A549 (cell line): ENCODE results near the gene ADGRG1. TPM values are rescaled to one million over a fixed set of nuclear protein-coding genes. Genes with fewer than 3 reads are reported as not detected.
A peak's percentile ranks its signal among the peaks of the same experiment; 100 is the strongest.
"Not testable (repeated sequence)": the region's sequence is repeated elsewhere in the genome, so short reads cannot be mapped to it uniquely, and the experiment has no call there.

Source experiments
- ATAC-seq, 2 experiments: fragments of 200-7000 bp in 1 of 2; fragments of >200 bp in 1 of 2; cut with Nextera tagmentation in 1 of 2; cut with Tn5 transposase in 1 of 2; 3 replicates each; pipeline versions ENCODE4 v1.8.0 to v1.9.1; 2018 to 2020; ENCODE audit warnings: mild to moderate bottlenecking in 1 of 2, moderate library complexity in 1 of 2
- CTCF ChIA-PET: fragments of 300-600 bp; sonication (Branson Sonifier 250); formaldehyde crosslinking; extraction: SDS; loops from one replicate; lab custom pipeline; 2021; ENCODE audit warnings: antibody characterized with exemption, inconsistent platforms; lab: Yijun Ruan, JAX
- POLR2A ChIA-PET: fragments of 350-600 bp; formaldehyde crosslinking; extraction: SDS; loops from one replicate; lab custom pipeline; 2021; ENCODE audit warnings: antibody characterized with exemption, inconsistent platforms; lab: Yijun Ruan, JAX
- DNase-seq, 2 experiments: peaks; one replicate each; pipeline versions ENCODE4 v3.0.0 to v3.0.0-alpha.2; 2011 to 2016; ENCODE audit warnings: low read depth in 1 of 2, low spot score in 1 of 2
- FAIRE-seq: peaks from 2 replicates; lab custom pipeline; 2011; peaks lifted over from hg19 to GRCh38; lab: Jason Lieb, UNC
- H3K27ac ChIP-seq, 2 experiments: fragments of >200 bp; sonication (Bioruptor Twin); formaldehyde crosslinking; 3 replicates each; pipeline ENCODE4 v1.5.1; 2016 to 2017
- H3K4me1 ChIP-seq: fragments of >200 bp; sonication (Bioruptor Twin); formaldehyde crosslinking; 3 replicates; pipeline ENCODE4 v1.6.1; 2016
- H3K4me2 ChIP-seq: fragments of >200 bp; sonication (Bioruptor Twin); formaldehyde crosslinking; 3 replicates; pipeline ENCODE4 v1.6.1; 2016
- H3K4me3 ChIP-seq: fragments of >200 bp; sonication (Bioruptor Twin); formaldehyde crosslinking; 3 replicates; pipeline ENCODE4 v1.5.1; 2016
- H3K9me3 ChIP-seq: fragments of >200 bp; sonication (Bioruptor Twin); formaldehyde crosslinking; 3 replicates; pipeline ENCODE4 v1.6.1; 2016
- CHD4 ChIP-seq: fragments of 200-600 bp; sonication (generic); IDR thresholded peaks from 2 replicates; pipeline ENCODE4 v1.6.1; 2016; ENCODE audit warnings: antibody characterized with exemption, mild to moderate bottlenecking, borderline replicate concordance
- ESRRA ChIP-seq: fragments of 150-350 bp; IDR thresholded peaks from 2 replicates; pipeline ENCODE4 v1.6.1; 2014; ENCODE audit warnings: mild to moderate bottlenecking, low read length, borderline replicate concordance
- FOSL2 ChIP-seq, 2 experiments: fragments of 450-650 bp in 1 of 2; fragments of >200 bp in 1 of 2; sonication (Bioruptor Twin) in 1 of 2; formaldehyde crosslinking; IDR thresholded peaks; 2 replicates each; pipeline versions ENCODE4 v1.5.0 to v1.6.1; 2016 to 2020; ENCODE audit warnings: mild to moderate bottlenecking in 1 of 2, moderate library complexity in 1 of 2
- GATA3 ChIP-seq: IDR thresholded peaks from 2 replicates; pipeline ENCODE4 v1.6.1; 2012; ENCODE audit warnings: borderline replicate concordance
- HOXB5 ChIP-seq: fragments of 250-450 bp; sonication (Bioruptor Pico); IDR thresholded peaks from 2 replicates; pipeline ENCODE4 v1.5.0; 2020; ENCODE audit warnings: mild to moderate bottlenecking, moderate library complexity
- JUN ChIP-seq, 2 experiments: fragments of >200 bp; sonication (Bioruptor Twin); formaldehyde crosslinking; IDR thresholded peaks; 2 replicates in 1 of 2; 3 replicates in 1 of 2; pipeline ENCODE4 v1.6.1; 2016 to 2017
- KDM5A ChIP-seq: fragments of 200-600 bp; sonication (generic); IDR thresholded peaks from 2 replicates; pipeline ENCODE4 v1.6.1; 2016; ENCODE audit warnings: antibody characterized with exemption, mild to moderate bottlenecking
- NPAS2 ChIP-seq: fragments of 250-450 bp; sonication (Bioruptor Pico); IDR thresholded peaks from 2 replicates; pipeline ENCODE4 v1.8.0; 2022; ENCODE audit warnings: mild to moderate bottlenecking, moderate library complexity, borderline replicate concordance
- NR3C1 ChIP-seq: fragments of >200 bp; sonication (Bioruptor Twin); formaldehyde crosslinking; IDR thresholded peaks from 3 replicates; pipeline ENCODE4 v1.6.1; 2017
- PHF8 ChIP-seq: fragments of 200-600 bp; sonication (generic); IDR thresholded peaks from 2 replicates; pipeline ENCODE4 v1.6.1; 2016; ENCODE audit warnings: low read depth, mild to moderate bottlenecking, antibody characterized with exemption, moderate library complexity, borderline replicate concordance
- RFX5 ChIP-seq: fragments of 450-650 bp; IDR thresholded peaks from 2 replicates; pipeline ENCODE4 v1.7.1; 2014; ENCODE audit warnings: antibody characterized with exemption, mild to moderate bottlenecking, moderate library complexity
- ZC3H11A ChIP-seq: fragments of 450-650 bp; IDR thresholded peaks from 2 replicates; pipeline ENCODE4 v1.6.1; 2014; ENCODE audit warnings: antibody characterized with exemption, mild to moderate bottlenecking
- ZFP36 ChIP-seq: fragments of 450-650 bp; IDR thresholded peaks from 2 replicates; pipeline ENCODE4 v1.6.1; 2014; ENCODE audit warnings: borderline replicate concordance; ENCODE audit not compliant: partially characterized antibody
- ZNF302 ChIP-seq: fragments of 250-450 bp; sonication (Bioruptor Pico); IDR thresholded peaks from 2 replicates; pipeline ENCODE4 v1.9.0; 2021; ENCODE audit warnings: inconsistent platforms, mild to moderate bottlenecking, moderate library complexity
- WGBS: methylation state at CpG from one replicate; pipeline ENCODE4 v1.1.6; 2017; ENCODE audit errors: missing lambda C conversion rate; 5-methylcytosine and 5-hydroxymethylcytosine counted together
- polyA plus RNA-seq, 4 experiments: library from polyadenylated mRNA; depleted of rRNA in 3 of 4; stranded (reverse); fragments of >200 nt; fragmentation: RNase III in 1 of 4; extraction: RNeasy Plus Mini Kit Qiagen cat#74134 plus additional on column Dnase treatment in 1 of 4; gene quantifications; 2 replicates in 3 of 4; 3 replicates in 1 of 4; pipeline ENCODE4 v1.2.3, GENCODE V29; 2011 to 2017
- TF ChIP-seq, protein P1 (sequence below): fragments of 150-350 bp; IDR thresholded peaks from 2 replicates; pipeline ENCODE4 v1.6.1; 2014; ENCODE audit warnings: low read depth, mild to moderate bottlenecking, low read length
- TF ChIP-seq, protein P2 (sequence below): IDR thresholded peaks from 2 replicates; pipeline ENCODE4 v1.6.1; 2012
- TF ChIP-seq, protein P3 (sequence below): IDR thresholded peaks from 2 replicates; pipeline ENCODE4 v1.6.1; 2012

Gene ADGRG1
- polyA plus RNA-seq, 2 of the 4 experiments (the other 2 are of a cell fraction), result 28.3 to 142 TPM

DNA sequence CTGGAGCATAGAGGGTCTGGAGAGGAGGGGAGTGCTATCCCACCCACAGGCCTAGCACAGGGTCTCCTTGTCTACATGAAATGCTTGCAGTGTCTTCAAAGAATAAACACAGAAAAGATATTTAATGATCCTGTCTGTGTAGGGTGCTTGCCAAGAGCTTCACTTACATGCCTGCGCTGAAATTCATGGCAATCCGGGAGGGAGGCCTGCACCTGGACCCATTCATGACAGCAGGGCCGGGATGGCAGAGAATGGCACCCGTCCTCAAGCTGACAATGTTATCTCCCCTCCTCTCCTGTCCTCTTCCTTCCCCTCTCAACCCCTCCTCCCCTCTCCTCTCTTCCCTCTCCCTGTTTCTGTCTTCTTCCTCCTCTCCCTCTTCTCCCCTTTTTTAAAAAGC lies 41.8 kb downstream of the ADGRG1 start:
- Histone ChIP-seq H3K4me3 (no peak overlapping the region), H3K4me2 (no peak overlapping the region), H3K4me1 (peaks cover 17% of the 10 kb centered on the region), H3K27ac (peak overlapping the region; percentile 5 to 39; a peak in 2 of 6 replicates), H3K9me3 (no peaks in the 10 kb centered on the region)
- no peak for TF ChIP-seq RFX5
- TF ChIP-seq ZFP36, result no peak
- TF ChIP-seq ZNF302 (CRISPR knock-in tag), result no peak
- TF ChIP-seq NPAS2 (CRISPR knock-in tag), result no peak
- no peak for TF ChIP-seq ESRRA
- no peak for TF ChIP-seq NR3C1
- FAIRE-seq (no peak), DNase-seq (no peak), ATAC-seq (no peak)
- WGBS, result 91% methylated on average over 4 of the region's 4 CpGs
- ChIA-PET POLR2A (no interaction called here), CTCF (interaction anchor here (0.6 to 4.7 kb wide), 4 partner anchors 22 to 79 kb away, joined by 3 to 21 read pairs (median 4); no protein-coding TSS in a partner anchor)

DNA sequence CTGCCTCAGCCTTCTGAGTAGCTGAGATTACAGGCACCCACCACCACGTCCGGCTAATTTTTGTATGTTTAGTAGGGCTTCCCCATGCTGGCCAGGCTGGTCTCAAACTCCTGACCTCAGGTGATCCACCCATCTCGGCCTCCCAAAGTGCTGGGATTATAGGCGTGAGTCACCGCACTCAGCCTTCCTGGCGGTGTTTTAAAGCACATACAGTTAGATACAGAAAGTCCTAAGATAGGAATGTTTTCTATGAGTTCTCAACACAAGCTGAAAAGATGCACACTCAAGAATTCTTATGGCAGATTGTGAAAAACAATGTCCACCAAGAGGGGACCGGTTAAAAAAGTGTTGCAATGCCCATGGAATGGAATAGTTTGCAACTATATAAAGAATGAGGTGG lies 43.0 kb downstream of the ADGRG1 start:
- H3K4me1 ChIP-seq, result peaks cover 30% of the 10 kb centered on the region
- TF ChIP-seq FOSL2 (IDR thresholded peaks at IDR 0.05), result not testable (repeated sequence)
- 0 out of 2 replicates have a peak, but pooled peaks have one; percentile 10 for TF ChIP-seq FOSL2 (CRISPR knock-in tag; IDR thresholded peaks at IDR 0.05)
- TF ChIP-seq, all 56 proteins: peak for 1; not testable (repeated sequence) for 55
- POLR2A ChIA-PET, H3K27ac ChIP-seq, FAIRE-seq, H3K9me3 ChIP-seq, DNase-seq, H3K4me2 ChIP-seq, H3K4me3 ChIP-seq, ATAC-seq: not testable (repeated sequence)
- CTCF ChIA-PET, result interaction anchor here (0.6 to 4.7 kb wide), 8 partner anchors 15 to 160 kb away, joined by 3 to 21 read pairs (median 4); no protein-coding TSS in a partner anchor
- WGBS, result 58% methylated on average over 7 of the region's 7 CpGs

DNA sequence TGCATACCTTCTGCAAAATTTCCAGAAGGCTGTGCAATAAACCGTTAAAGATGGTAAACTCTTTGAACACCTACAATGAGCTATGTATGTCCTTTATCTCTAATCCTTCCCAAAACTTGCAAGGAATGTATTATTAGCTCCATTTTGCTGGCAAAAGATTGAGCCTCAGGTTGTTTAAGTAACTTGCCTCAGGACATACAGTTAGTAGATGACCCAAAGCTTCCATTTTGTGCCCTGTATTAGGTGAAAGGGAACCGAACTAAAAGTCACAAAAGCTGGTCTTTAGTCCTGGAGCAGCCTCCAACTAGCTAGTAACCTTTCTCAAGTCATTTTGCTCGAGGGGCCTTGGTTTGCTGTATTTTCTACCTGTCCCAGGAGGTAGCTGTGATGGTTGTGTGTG lies 44.0 kb downstream of the ADGRG1 start:
- ATAC-seq, result no peak
- H3K4me1 ChIP-seq, result peaks cover 31% of the 10 kb centered on the region
- WGBS, result 50% methylated on average over 3 of the region's 3 CpGs

DNA sequence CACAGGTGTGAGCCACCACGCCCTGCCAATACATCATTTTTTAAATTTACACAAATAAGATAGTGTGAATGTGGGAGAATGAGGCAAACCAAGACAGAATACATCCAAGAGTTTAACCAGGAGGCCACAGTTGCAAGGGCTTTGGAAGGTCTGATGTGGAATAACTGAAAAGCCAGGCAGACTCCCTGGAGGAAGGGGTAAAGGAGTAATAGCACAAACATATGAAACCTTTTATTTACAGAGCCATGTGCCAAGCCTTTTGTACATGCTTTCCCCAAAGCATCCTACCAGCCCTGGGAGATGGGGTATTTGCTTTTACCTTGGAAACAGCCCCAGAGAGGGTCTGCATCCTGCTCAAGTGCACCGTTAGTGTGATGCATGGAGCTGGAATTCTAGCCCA lies 44.4 kb downstream of the ADGRG1 start:
- Histone ChIP-seq H3K4me1 (peaks cover 31% of the 10 kb centered on the region), H3K27ac (peak overlapping the region in 1 of 2 experiments; percentile 33; a peak in 2 of 6 replicates), H3K4me3 (no peak overlapping the region), H3K4me2 (no peak overlapping the region), H3K9me3 (no peaks in the 10 kb centered on the region)
- ATAC-seq (no peak), DNase-seq (no peak), FAIRE-seq (no peak)
- CTCF ChIA-PET, result interaction anchor here (0.9 to 2.5 kb wide), 6 partner anchors 12 to 153 kb away, joined by 3 to 14 read pairs (median 5); no protein-coding TSS in a partner anchor
- WGBS, result 80% methylated on average over 2 of the region's 2 CpGs
- TF ChIP-seq PHF8 (no peak), ZFP36 (peak; percentile 72)
- POLR2A ChIA-PET, result no interaction called here

More for the DNA sequence above, 44.0 kb downstream of the ADGRG1 start:
- Histone ChIP-seq H3K27ac (peak overlapping the region in 1 of 2 experiments; percentile 33; a peak in 1 of 6 replicates), H3K9me3 (no peaks in the 10 kb centered on the region), H3K4me2 (no peak overlapping the region)
- FAIRE-seq (no peak), DNase-seq (no peak)
- ChIA-PET CTCF (interaction anchor here (0.9 to 2.5 kb wide), 7 partner anchors 13 to 153 kb away, joined by 3 to 14 read pairs (median 4); no protein-coding TSS in a partner anchor), POLR2A (no interaction called here)
- TF ChIP-seq, protein P1, sequence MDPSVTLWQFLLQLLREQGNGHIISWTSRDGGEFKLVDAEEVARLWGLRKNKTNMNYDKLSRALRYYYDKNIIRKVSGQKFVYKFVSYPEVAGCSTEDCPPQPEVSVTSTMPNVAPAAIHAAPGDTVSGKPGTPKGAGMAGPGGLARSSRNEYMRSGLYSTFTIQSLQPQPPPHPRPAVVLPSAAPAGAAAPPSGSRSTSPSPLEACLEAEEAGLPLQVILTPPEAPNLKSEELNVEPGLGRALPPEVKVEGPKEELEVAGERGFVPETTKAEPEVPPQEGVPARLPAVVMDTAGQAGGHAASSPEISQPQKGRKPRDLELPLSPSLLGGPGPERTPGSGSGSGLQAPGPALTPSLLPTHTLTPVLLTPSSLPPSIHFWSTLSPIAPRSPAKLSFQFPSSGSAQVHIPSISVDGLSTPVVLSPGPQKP, result no peak
- TF ChIP-seq NR3C1, result no peak
- no peak for TF ChIP-seq GATA3
- TF ChIP-seq ZC3H11A, result no peak
- TF ChIP-seq HOXB5, result no peak
- TF ChIP-seq, protein P2, sequence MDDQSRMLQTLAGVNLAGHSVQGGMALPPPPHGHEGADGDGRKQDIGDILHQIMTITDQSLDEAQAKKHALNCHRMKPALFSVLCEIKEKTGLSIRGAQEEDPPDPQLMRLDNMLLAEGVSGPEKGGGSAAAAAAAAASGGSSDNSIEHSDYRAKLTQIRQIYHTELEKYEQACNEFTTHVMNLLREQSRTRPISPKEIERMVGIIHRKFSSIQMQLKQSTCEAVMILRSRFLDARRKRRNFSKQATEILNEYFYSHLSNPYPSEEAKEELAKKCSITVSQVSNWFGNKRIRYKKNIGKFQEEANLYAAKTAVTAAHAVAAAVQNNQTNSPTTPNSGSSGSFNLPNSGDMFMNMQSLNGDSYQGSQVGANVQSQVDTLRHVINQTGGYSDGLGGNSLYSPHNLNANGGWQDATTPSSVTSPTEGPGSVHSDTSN, result no peak
- TF ChIP-seq JUN (IDR thresholded peaks at IDR 0.05), result no peak
- TF ChIP-seq KDM5A, result no peak
- TF ChIP-seq, protein P3, sequence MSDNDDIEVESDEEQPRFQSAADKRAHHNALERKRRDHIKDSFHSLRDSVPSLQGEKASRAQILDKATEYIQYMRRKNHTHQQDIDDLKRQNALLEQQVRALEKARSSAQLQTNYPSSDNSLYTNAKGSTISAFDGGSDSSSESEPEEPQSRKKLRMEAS, result no peak
- no peak for TF ChIP-seq PHF8
- no peak for TF ChIP-seq CHD4
- TF ChIP-seq, all 56 proteins: peak for 0
- H3K4me3 ChIP-seq, result no peak overlapping the region
